Breast epithelium (tissue), 3 donors: Measurements from ENCODE around the gene TMEM132D.

Experiments used
- POLR2A ChIP-seq: fragments of 450-650 bp; IDR thresholded peaks from one replicate; pipeline ENCODE4 v1.6.1; 2016; ENCODE audit warnings: antibody characterized with exemption, mild to moderate bottlenecking, moderate library complexity
- TF ChIP-seq, protein P1 (sequence below), 3 donors: fragments of 450-650 bp; IDR thresholded peaks; one replicate each; pipeline ENCODE4 v1.5.1; 2016 to 2017; ENCODE audit warnings: antibody characterized with exemption in 3 of 3, mild to moderate bottlenecking in 3 of 3, moderate library complexity in 3 of 3

DNA sequence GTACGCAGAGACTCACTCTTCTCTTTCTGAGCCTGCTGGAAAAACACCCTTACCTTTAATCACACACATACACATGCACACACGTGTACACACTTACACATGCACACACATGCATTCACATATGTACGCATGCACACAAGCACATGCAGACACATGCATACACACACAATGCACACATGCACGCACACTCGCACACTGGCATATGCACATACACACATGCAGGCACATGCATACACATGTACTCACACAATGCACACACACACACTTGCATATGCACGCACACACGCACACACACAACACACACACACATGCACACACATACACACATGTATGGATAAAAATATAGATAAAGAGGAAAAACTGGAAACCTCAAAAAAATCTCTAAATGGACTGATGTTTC lies 801.6 kb downstream of the TMEM132D start:
- TF ChIP-seq, protein P1, sequence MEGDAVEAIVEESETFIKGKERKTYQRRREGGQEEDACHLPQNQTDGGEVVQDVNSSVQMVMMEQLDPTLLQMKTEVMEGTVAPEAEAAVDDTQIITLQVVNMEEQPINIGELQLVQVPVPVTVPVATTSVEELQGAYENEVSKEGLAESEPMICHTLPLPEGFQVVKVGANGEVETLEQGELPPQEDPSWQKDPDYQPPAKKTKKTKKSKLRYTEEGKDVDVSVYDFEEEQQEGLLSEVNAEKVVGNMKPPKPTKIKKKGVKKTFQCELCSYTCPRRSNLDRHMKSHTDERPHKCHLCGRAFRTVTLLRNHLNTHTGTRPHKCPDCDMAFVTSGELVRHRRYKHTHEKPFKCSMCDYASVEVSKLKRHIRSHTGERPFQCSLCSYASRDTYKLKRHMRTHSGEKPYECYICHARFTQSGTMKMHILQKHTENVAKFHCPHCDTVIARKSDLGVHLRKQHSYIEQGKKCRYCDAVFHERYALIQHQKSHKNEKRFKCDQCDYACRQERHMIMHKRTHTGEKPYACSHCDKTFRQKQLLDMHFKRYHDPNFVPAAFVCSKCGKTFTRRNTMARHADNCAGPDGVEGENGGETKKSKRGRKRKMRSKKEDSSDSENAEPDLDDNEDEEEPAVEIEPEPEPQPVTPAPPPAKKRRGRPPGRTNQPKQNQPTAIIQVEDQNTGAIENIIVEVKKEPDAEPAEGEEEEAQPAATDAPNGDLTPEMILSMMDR (IDR thresholded peaks at IDR 0.05): no peak
- no peak for TF ChIP-seq POLR2A
